GM13977 (cell line): ENCODE results near the gene MFNG.

Experiments used
- DNase-seq: peaks from one replicate; pipeline ENCODE4 v3.0.0; 2012; ENCODE audit warnings: low spot score
- CTCF ChIP-seq: IDR thresholded peaks from 2 replicates; pipeline ENCODE4 v1.5.1; 2012; ENCODE audit warnings: mild to moderate bottlenecking, control low read depth; ENCODE audit not compliant: insufficient read depth; ENCODE audit errors: extremely low read depth, missing control alignments
- in situ Hi-C: fragments of 300-500 bp; cut with MboI; formaldehyde crosslinking; loops from one replicate; pipeline ENCODE4 v1.12.0; 2022; ENCODE audit warnings: low sequenced_read_pairs, low pct_unique_long_range_greater_than_20kb, mixed read lengths, inconsistent platforms; ENCODE audit not compliant: unreplicated experiment

The MFNG gene

GRCh38 chr22:37519268-37520195 lies 33.3 kb upstream of the MFNG start, which contains the start of gene CARD10:
CARD10 (minus strand) TSS chr22:37519415; CDS start chr22:37519200, 215 bp downstream.
- in situ Hi-C loops, result no loop called here
- TF ChIP-seq CTCF, result no peak
- peak; percentile 65 for DNase-seq

- in situ Hi-C loops, result no loop called here
- no peak for TF ChIP-seq CTCF
- DNase-seq, result no peak
These were observed 32.5 kb upstream of the MFNG start for GRCh38 chr22:37518509-37519267.

GRCh38 chr22:37517826-37518450 lies 31.8 kb upstream of the MFNG start:
- in situ Hi-C loops, result no loop called here
- no peak for DNase-seq
- TF ChIP-seq CTCF, result no peak

GRCh38 chr22:37516456-37516855 lies 30.3 kb upstream of the MFNG start:
- in situ Hi-C loops, result no loop called here
- DNase-seq, result no peak
- TF ChIP-seq CTCF, result no peak

- in situ Hi-C loops, result no loop called here
- TF ChIP-seq CTCF, result no peak
- DNase-seq, result no peak
These were observed 29.7 kb upstream of the MFNG start for GRCh38 chr22:37515901-37516300.

- DNase-seq, result no peak
- no peak for TF ChIP-seq CTCF
- in situ Hi-C loops, result no loop called here
These were observed 28.4 kb upstream of the MFNG start for GRCh38 chr22:37514526-37515051.
